ENCODE results near the gene SLC35B1.
"Not testable (repeated sequence)": the region's sequence is repeated elsewhere in the genome, so short reads cannot be mapped to it uniquely, and the experiment has no call there.

The SLC35B1 gene

GRCh38 chr17:49729069-49729468, 21.3 kb upstream of the SLC35B1 start:
- TF ChIP-seq CTCF (IDR thresholded peaks at IDR 0.05; ENCODE audit: low read depth, low read length): no peak
- TF ChIP-seq POLR2A (IDR thresholded peaks at IDR 0.05; ENCODE audit: extremely low read depth, insufficient read length): no peak
- TF ChIP-seq MYC (IDR thresholded peaks at IDR 0.05; ENCODE audit: low read depth, low read length): no peak
- no peak for TF ChIP-seq MAX (IDR thresholded peaks at IDR 0.05; ENCODE audit: low read depth, low read length)
- DNase-seq (ENCODE audit: low read depth): no peak
- no peak overlapping the region for H3K4me3 ChIP-seq (ENCODE audit: low read depth, low read length)

GRCh38 chr17:49728425-49728824, 20.7 kb upstream of the SLC35B1 start:
- TF ChIP-seq CTCF (IDR thresholded peaks at IDR 0.05; ENCODE audit: low read depth, low read length) (no peak), MAX (IDR thresholded peaks at IDR 0.05; ENCODE audit: low read depth, low read length) (no peak), MYC (IDR thresholded peaks at IDR 0.05; ENCODE audit: low read depth, low read length) (no peak), POLR2A (IDR thresholded peaks at IDR 0.05; ENCODE audit: extremely low read depth, insufficient read length) (no peak)
- DNase-seq (ENCODE audit: low read depth): no peak

GRCh38 chr17:49727380-49727779, 19.6 kb upstream of the SLC35B1 start:
- TF ChIP-seq CTCF (IDR thresholded peaks at IDR 0.05; ENCODE audit: low read depth, low read length): no peak
- no peak for TF ChIP-seq MAX (IDR thresholded peaks at IDR 0.05; ENCODE audit: low read depth, low read length)
- no peak for TF ChIP-seq MYC (IDR thresholded peaks at IDR 0.05; ENCODE audit: low read depth, low read length)
- no peak for TF ChIP-seq POLR2A (IDR thresholded peaks at IDR 0.05; ENCODE audit: extremely low read depth, insufficient read length)
- H3K4me3 ChIP-seq (ENCODE audit: low read depth, low read length): no peak overlapping the region
- DNase-seq (ENCODE audit: low read depth): no peak

More at GRCh38 chr17:49728425-49728824, 20.7 kb upstream of the SLC35B1 start:
- no peak overlapping the region for H3K4me3 ChIP-seq (ENCODE audit: low read depth, low read length)

- no peak overlapping the region for H3K4me3 ChIP-seq (ENCODE audit: low read depth, low read length)
- no peak for DNase-seq (ENCODE audit: low read depth)
- TF ChIP-seq POLR2A (IDR thresholded peaks at IDR 0.05; ENCODE audit: extremely low read depth, insufficient read length) (no peak), MYC (IDR thresholded peaks at IDR 0.05; ENCODE audit: low read depth, low read length) (no peak), MAX (IDR thresholded peaks at IDR 0.05; ENCODE audit: low read depth, low read length) (no peak), CTCF (IDR thresholded peaks at IDR 0.05; ENCODE audit: low read depth, low read length) (no peak)
These were observed 17.8 kb upstream of the SLC35B1 start for GRCh38 chr17:49725452-49726130.

GRCh38 chr17:49724552-49724951, 16.8 kb upstream of the SLC35B1 start:
- not testable (repeated sequence) for H3K4me3 ChIP-seq (ENCODE audit: low read depth, low read length); DNase-seq (ENCODE audit: low read depth)

GRCh38 chr17:49723423-49723822, 15.7 kb upstream of the SLC35B1 start:
- TF ChIP-seq MYC (IDR thresholded peaks at IDR 0.05; ENCODE audit: low read depth, low read length) (peak; percentile 68; the same call in 1 of the 2 replicates), MAX (IDR thresholded peaks at IDR 0.05; ENCODE audit: low read depth, low read length) (peak; percentile 49; the same call in 1 of the 2 replicates), POLR2A (IDR thresholded peaks at IDR 0.05; ENCODE audit: extremely low read depth, insufficient read length) (no peak)
- DNase-seq (ENCODE audit: low read depth): peak; percentile 90
- H3K4me3 ChIP-seq (ENCODE audit: low read depth, low read length): peak overlapping the region; percentile 21
